Neural cell (in vitro differentiated cells): Measurements from ENCODE around the gene KRT40. TPM values are rescaled to one million over a fixed set of nuclear protein-coding genes. Genes with fewer than 3 reads are reported as not detected.

ENCODE experiments used
- H2AFZ ChIP-seq: fragments of 200-600, 300-800 bp; sonication (generic), shearing (Covaris generic); 2 replicates; pipeline ENCODE4 v1.6.0; 2014; ENCODE audit warnings: low read depth, mild to moderate bottlenecking, antibody characterized with exemption, low read length, moderate library complexity
- H3F3A ChIP-seq: fragments of 200-600 bp; shearing (Covaris generic); 2 replicates; pipeline ENCODE4 v1.6.1; 2016; ENCODE audit warnings: mild to moderate bottlenecking, moderate library complexity, mixed read lengths, antibody characterized with exemption, low read length; ENCODE audit not compliant: insufficient read depth, poor library complexity, severe bottlenecking
- H3K27ac ChIP-seq: fragments of 200-600, 300-800 bp; sonication (generic), shearing (Covaris generic); 2 replicates; pipeline ENCODE4 v1.5.1; 2014; ENCODE audit warnings: mild to moderate bottlenecking, low read length, moderate library complexity
- H3K27me3 ChIP-seq: fragments of 300-800, 200-600 bp; sonication (generic), shearing (Covaris generic); 2 replicates; pipeline ENCODE4 v1.6.0; 2014; ENCODE audit warnings: mild to moderate bottlenecking, low read depth, low read length, moderate library complexity; ENCODE audit not compliant: insufficient read depth
- H3K36me3 ChIP-seq: fragments of 300-800, 200-600 bp; sonication (generic), shearing (Covaris generic); 2 replicates; pipeline ENCODE4 v1.5.1; 2014; ENCODE audit warnings: mild to moderate bottlenecking, antibody characterized with exemption, low read length, moderate library complexity; ENCODE audit not compliant: insufficient read depth
- H3K4me2 ChIP-seq: fragments of 300-800, 200-600 bp; sonication (generic), shearing (Covaris generic); 2 replicates; pipeline ENCODE4 v1.6.0; 2014; ENCODE audit warnings: mild to moderate bottlenecking, low read length
- H3K4me3 ChIP-seq: fragments of 300-800, 200-600 bp; sonication (generic), shearing (Covaris generic); 2 replicates; pipeline ENCODE4 v1.5.1; 2014; ENCODE audit warnings: mild to moderate bottlenecking, low read length, moderate library complexity
- H3K79me2 ChIP-seq: fragments of 200-600 bp; shearing (Covaris generic); replicated peaks from 2 replicates; pipeline ENCODE4 v1.6.0; 2014; ENCODE audit warnings: mild to moderate bottlenecking, low read length, moderate library complexity; ENCODE audit not compliant: insufficient read depth
- H3K9ac ChIP-seq: fragments of 300-800, 200-600 bp; sonication (generic), shearing (Covaris generic); 2 replicates; pipeline ENCODE4 v1.6.1; 2016; ENCODE audit warnings: mild to moderate bottlenecking, low read length, mixed read lengths
- H3K9me2 ChIP-seq: fragments of 200-600 bp; shearing (Covaris generic); 2 replicates; pipeline ENCODE4 v1.6.1; 2016; ENCODE audit warnings: mild to moderate bottlenecking, low read length, mixed read lengths; ENCODE audit not compliant: insufficient read depth
- H3K9me3 ChIP-seq: fragments of 200-600, 300-800 bp; sonication (generic), shearing (Covaris generic); 2 replicates; pipeline ENCODE4 v1.6.1; 2016; ENCODE audit warnings: mild to moderate bottlenecking, mixed run types, low read length, moderate library complexity, mixed read lengths
- H4K20me1 ChIP-seq: fragments of 200-600 bp; shearing (Covaris generic); 2 replicates; pipeline ENCODE4 v1.6.1; 2016; ENCODE audit warnings: mild to moderate bottlenecking, mixed run types; ENCODE audit not compliant: insufficient read depth
- EP300 ChIP-seq: fragments of 450-650 bp; conservative IDR thresholded peaks from 2 replicates; pipeline ENCODE4 v1.6.1; 2014; ENCODE audit warnings: antibody characterized with exemption, mild to moderate bottlenecking, moderate library complexity; ENCODE audit not compliant: poor library complexity, severe bottlenecking
- EZH2 ChIP-seq: fragments of 200-600, 300-800 bp; shearing (Covaris generic), sonication (generic); IDR thresholded peaks from 2 replicates; pipeline ENCODE4 v1.6.1; 2014; ENCODE audit warnings: antibody characterized with exemption, low read length, borderline replicate concordance, mild to moderate bottlenecking; ENCODE audit not compliant: insufficient read depth, poor library complexity, severe bottlenecking
- MXI1 ChIP-seq: fragments of 450-650 bp; conservative IDR thresholded peaks from 2 replicates; pipeline ENCODE4 v1.6.1; 2014; ENCODE audit warnings: antibody characterized with exemption, mild to moderate bottlenecking; ENCODE audit not compliant: poor library complexity, severe bottlenecking
- POLR2AphosphoS5 ChIP-seq: IDR thresholded peaks from 2 replicates; pipeline ENCODE4 v1.6.1; 2012
- RAD21 ChIP-seq: fragments of 450-650 bp; conservative IDR thresholded peaks from 2 replicates; pipeline ENCODE4 v1.6.1; 2014; ENCODE audit warnings: antibody characterized with exemption, mild to moderate bottlenecking, moderate library complexity
- SMC3 ChIP-seq: fragments of 450-650 bp; conservative IDR thresholded peaks from 2 replicates; pipeline ENCODE4 v1.6.1; 2014; ENCODE audit warnings: antibody characterized with exemption, mild to moderate bottlenecking, moderate library complexity; ENCODE audit not compliant: poor library complexity
- TAF1 ChIP-seq: IDR thresholded peaks from 2 replicates; pipeline ENCODE4 v1.6.1; 2012; ENCODE audit warnings: low read depth
- polyA plus RNA-seq: library from polyadenylated mRNA; depleted of rRNA; stranded (reverse); fragments of >200 nt; gene quantifications from 2 replicates; pipeline ENCODE4 v1.2.3, GENCODE V29; 2014
- TF ChIP-seq, protein P1 (sequence below): fragments of 450-650 bp; IDR thresholded peaks from 2 replicates; pipeline ENCODE4 v1.5.1; 2014; ENCODE audit warnings: antibody characterized with exemption, mild to moderate bottlenecking, moderate library complexity; ENCODE audit not compliant: poor library complexity, severe bottlenecking
- TF ChIP-seq, protein P2 (sequence below): IDR thresholded peaks from 2 replicates; pipeline ENCODE4 v1.6.1; 2012; ENCODE audit warnings: borderline replicate concordance

KRT40 gene
- polyA plus RNA-seq, 1 donor from 2014 or later: not detected

DNA sequence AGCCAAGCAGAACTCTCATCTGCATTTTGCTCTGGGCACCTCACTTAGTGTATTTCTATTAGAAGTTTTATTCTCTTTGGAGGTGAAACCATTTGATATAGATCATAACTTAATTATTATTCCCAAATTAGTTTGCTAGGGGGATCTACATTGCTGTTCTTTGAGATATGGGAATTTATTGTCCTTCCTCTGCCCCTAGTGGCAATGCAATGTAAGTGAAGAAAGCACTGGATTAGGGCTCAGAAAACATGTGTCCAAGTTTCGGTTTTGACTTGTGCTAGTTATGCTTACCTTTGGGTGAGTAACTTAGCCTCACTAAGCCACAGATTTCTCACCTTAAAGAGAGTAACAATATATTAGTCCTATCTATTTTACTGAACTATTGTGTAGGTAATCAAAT lies 20.3 kb downstream of the KRT40 start:
- Histone ChIP-seq H3K36me3 (no peaks in the 10 kb centered on the region), H3F3A (no peaks in the 10 kb centered on the region), H2AFZ (no peak overlapping the region), H3K27me3 (no peaks in the 10 kb centered on the region), H3K9ac (no peak overlapping the region), H4K20me1 (no peaks in the 10 kb centered on the region), H3K4me2 (no peak overlapping the region), H3K27ac (no peak overlapping the region), H3K9me3 (no peaks in the 10 kb centered on the region), H3K9me2 (no peaks in the 10 kb centered on the region), H3K79me2 (no peaks in the 10 kb centered on the region), H3K4me3 (no peak overlapping the region)
- TF ChIP-seq SMC3: no peak
- TF ChIP-seq RAD21: no peak
- TF ChIP-seq, protein P1, sequence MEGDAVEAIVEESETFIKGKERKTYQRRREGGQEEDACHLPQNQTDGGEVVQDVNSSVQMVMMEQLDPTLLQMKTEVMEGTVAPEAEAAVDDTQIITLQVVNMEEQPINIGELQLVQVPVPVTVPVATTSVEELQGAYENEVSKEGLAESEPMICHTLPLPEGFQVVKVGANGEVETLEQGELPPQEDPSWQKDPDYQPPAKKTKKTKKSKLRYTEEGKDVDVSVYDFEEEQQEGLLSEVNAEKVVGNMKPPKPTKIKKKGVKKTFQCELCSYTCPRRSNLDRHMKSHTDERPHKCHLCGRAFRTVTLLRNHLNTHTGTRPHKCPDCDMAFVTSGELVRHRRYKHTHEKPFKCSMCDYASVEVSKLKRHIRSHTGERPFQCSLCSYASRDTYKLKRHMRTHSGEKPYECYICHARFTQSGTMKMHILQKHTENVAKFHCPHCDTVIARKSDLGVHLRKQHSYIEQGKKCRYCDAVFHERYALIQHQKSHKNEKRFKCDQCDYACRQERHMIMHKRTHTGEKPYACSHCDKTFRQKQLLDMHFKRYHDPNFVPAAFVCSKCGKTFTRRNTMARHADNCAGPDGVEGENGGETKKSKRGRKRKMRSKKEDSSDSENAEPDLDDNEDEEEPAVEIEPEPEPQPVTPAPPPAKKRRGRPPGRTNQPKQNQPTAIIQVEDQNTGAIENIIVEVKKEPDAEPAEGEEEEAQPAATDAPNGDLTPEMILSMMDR: peak; percentile 32
- TF ChIP-seq, protein P2, sequence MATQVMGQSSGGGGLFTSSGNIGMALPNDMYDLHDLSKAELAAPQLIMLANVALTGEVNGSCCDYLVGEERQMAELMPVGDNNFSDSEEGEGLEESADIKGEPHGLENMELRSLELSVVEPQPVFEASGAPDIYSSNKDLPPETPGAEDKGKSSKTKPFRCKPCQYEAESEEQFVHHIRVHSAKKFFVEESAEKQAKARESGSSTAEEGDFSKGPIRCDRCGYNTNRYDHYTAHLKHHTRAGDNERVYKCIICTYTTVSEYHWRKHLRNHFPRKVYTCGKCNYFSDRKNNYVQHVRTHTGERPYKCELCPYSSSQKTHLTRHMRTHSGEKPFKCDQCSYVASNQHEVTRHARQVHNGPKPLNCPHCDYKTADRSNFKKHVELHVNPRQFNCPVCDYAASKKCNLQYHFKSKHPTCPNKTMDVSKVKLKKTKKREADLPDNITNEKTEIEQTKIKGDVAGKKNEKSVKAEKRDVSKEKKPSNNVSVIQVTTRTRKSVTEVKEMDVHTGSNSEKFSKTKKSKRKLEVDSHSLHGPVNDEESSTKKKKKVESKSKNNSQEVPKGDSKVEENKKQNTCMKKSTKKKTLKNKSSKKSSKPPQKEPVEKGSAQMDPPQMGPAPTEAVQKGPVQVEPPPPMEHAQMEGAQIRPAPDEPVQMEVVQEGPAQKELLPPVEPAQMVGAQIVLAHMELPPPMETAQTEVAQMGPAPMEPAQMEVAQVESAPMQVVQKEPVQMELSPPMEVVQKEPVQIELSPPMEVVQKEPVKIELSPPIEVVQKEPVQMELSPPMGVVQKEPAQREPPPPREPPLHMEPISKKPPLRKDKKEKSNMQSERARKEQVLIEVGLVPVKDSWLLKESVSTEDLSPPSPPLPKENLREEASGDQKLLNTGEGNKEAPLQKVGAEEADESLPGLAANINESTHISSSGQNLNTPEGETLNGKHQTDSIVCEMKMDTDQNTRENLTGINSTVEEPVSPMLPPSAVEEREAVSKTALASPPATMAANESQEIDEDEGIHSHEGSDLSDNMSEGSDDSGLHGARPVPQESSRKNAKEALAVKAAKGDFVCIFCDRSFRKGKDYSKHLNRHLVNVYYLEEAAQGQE: no peak
- TF ChIP-seq TAF1: no peak
- no peak for TF ChIP-seq MXI1
- no peak for TF ChIP-seq POLR2AphosphoS5
- no peak for TF ChIP-seq EP300

DNA sequence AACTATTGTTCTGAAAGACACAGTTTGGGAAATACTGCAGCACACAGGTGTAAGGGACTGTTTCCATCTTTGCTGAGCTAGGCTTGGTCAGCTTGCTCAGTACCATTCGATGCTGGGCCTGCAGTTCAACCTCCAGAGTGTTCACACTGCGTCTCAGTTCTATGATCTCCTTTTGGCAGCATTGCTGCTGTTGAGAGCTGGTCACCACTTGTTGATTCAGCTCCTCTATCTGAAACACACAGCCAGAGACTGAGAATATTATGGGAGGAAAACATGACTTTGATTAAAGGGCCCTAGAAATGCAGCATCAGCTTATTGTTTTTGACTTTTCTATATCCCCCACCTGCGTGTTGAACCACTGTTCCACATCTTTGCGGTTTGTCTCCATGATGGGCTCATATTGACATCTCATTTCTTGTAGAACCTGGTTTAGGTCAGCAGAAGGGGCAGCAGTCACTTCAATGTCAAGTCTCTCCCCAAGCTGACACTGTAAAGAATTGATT lies 22.0 kb downstream of the KRT40 start:
- Histone ChIP-seq H3K27me3 (no peaks in the 10 kb centered on the region), H3K9me3 (no peaks in the 10 kb centered on the region), H3K9me2 (no peaks in the 10 kb centered on the region), H3K36me3 (no peaks in the 10 kb centered on the region), H3K4me3 (no peak overlapping the region), H2AFZ (no peak overlapping the region), H3K4me2 (no peak overlapping the region), H3F3A (no peaks in the 10 kb centered on the region), H3K27ac (no peak overlapping the region), H4K20me1 (no peaks in the 10 kb centered on the region), H3K9ac (no peak overlapping the region), H3K79me2 (no peaks in the 10 kb centered on the region)
- TF ChIP-seq EP300 (no peak), EZH2 (no peak), SMC3 (no peak), RAD21 (no peak), POLR2AphosphoS5 (no peak), TAF1 (no peak), MXI1 (no peak)
- TF ChIP-seq, protein P2: no peak
- TF ChIP-seq, protein P1: no peak
